Adipocyte (in vitro differentiated cells): Measurements from ENCODE around the gene CDC42BPB.

Experiments
- DNase-seq: peaks from one replicate; pipeline ENCODE4 v3.0.0-alpha.2; 2015; ENCODE audit warnings: low read depth
- H3K27me3 ChIP-seq: replicated peaks from 2 replicates; pipeline ENCODE4 v1.7.0; 2013; ENCODE audit warnings: mild to moderate bottlenecking, low read length, moderate library complexity; ENCODE audit not compliant: control insufficient read depth, insufficient read depth
- H3K36me3 ChIP-seq: 2 replicates; pipeline ENCODE4 v1.7.0; 2013; ENCODE audit warnings: low read length, mild to moderate bottlenecking, moderate library complexity; ENCODE audit not compliant: control insufficient read depth, insufficient read depth, severe bottlenecking
- H3K4me1 ChIP-seq: 2 replicates; pipeline ENCODE4 v1.7.0; 2013; ENCODE audit warnings: mild to moderate bottlenecking, low read length, moderate library complexity; ENCODE audit not compliant: control insufficient read depth, insufficient read depth
- H3K4me3 ChIP-seq: 2 replicates; pipeline ENCODE4 v1.7.0; 2013; ENCODE audit warnings: mild to moderate bottlenecking, low read length, moderate library complexity
- H3K9ac ChIP-seq: 2 replicates; pipeline ENCODE4 v1.7.0; 2013; ENCODE audit warnings: mild to moderate bottlenecking, low read length, moderate library complexity
- H3K9me3 ChIP-seq: 2 replicates; pipeline ENCODE4 v1.7.0; 2013; ENCODE audit warnings: mild to moderate bottlenecking, low read length, moderate library complexity; ENCODE audit not compliant: control insufficient read depth

Gene CDC42BPB

DNA sequence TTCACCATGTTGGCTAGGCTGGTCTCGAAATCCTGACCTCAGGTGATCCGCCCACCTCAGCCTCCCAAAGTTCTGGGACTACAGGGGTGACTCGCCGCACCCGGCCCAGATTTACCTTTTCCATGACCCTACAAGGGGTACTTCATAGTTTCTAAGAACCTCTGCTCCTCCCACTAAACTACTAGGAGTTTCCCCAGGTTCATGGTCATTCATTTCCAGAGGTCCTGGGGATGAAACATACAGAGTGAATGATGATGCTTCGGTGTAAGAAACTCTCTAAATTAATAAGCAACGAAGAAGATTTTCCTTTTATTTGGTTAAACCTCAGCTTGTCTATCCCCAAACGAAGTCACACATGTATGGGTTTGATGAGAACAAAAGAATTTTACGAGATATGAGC is 77.9 kb downstream of the CDC42BPB start:
- H3K9me3 ChIP-seq: no peaks in the 10 kb centered on the region
- no peaks in the 10 kb centered on the region for H3K27me3 ChIP-seq
- peaks cover 11% of the 10 kb centered on the region for H3K4me1 ChIP-seq
- H3K9ac ChIP-seq: no peak overlapping the region
- H3K36me3 ChIP-seq: peaks cover 83% of the 10 kb centered on the region
- H3K4me3 ChIP-seq: no peak overlapping the region
- no peak for DNase-seq

- H3K27me3 ChIP-seq: no peaks in the 10 kb centered on the region
- peaks cover 85% of the 10 kb centered on the region for H3K36me3 ChIP-seq
- H3K9ac ChIP-seq: no peak overlapping the region
- H3K9me3 ChIP-seq: no peaks in the 10 kb centered on the region
- no peak overlapping the region for H3K4me3 ChIP-seq
- DNase-seq: no peak
- H3K4me1 ChIP-seq: peaks cover 11% of the 10 kb centered on the region
These were observed 79.9 kb downstream of the CDC42BPB start for GRCh38 chr14:102977475-102977874.

- no peak overlapping the region for H3K9ac ChIP-seq
- H3K4me3 ChIP-seq: no peak overlapping the region
- H3K4me1 ChIP-seq: peaks cover 7% of the 10 kb centered on the region
- DNase-seq: no peak
- peaks cover 89% of the 10 kb centered on the region for H3K36me3 ChIP-seq
- no peaks in the 10 kb centered on the region for H3K9me3 ChIP-seq
- no peaks in the 10 kb centered on the region for H3K27me3 ChIP-seq
These were observed 81.7 kb downstream of the CDC42BPB start for GRCh38 chr14:102975662-102976061.

GRCh38 chr14:102973706-102974285 is 83.6 kb downstream of the CDC42BPB start:
- H3K36me3 ChIP-seq: peaks cover 93% of the 10 kb centered on the region
- no peak for DNase-seq

DNA sequence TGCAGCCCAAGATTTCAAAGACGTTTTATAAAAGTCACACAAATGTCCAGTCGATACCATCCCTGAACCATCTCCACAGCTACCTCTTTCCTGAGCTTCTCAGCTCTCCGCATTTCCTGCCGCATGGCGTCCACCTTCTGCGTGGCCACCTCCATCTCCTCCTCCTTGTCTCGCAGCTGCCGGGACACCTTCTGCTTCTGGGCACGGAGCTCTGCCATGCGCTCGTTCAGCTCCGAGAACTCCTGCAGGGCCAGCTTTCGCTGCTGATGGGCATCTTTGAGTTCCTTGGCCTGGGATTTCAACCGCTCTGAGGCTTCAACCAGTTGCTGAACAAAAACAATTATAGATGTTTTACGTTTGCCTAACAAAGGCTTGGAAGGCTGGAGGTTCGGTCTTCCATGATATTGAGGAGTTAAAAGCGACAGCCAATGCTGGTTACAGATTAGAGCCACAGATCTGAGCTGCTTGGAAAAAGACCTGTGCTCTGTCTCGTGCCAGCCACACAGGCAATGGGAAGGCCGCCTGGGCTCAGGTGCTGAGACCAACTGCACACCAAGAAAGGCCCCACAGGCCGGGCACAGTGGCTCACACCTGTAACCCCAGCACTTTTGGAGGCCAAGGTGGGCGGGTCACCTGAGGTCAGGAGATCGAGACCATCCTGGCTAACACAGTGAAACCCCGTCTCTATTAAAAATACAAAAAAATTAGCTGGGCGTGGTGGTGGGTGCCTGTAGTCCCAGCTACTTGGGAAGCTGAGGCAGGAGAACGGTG is 85.3 kb downstream of the CDC42BPB start:
- H3K4me3 ChIP-seq: no peak overlapping the region
- no peak for DNase-seq
- no peaks in the 10 kb centered on the region for H3K9me3 ChIP-seq
- no peaks in the 10 kb centered on the region for H3K27me3 ChIP-seq
- H3K4me1 ChIP-seq: no peaks in the 10 kb centered on the region
- peaks cover 94% of the 10 kb centered on the region for H3K36me3 ChIP-seq
- no peak overlapping the region for H3K9ac ChIP-seq

More at GRCh38 chr14:102973706-102974285, 83.6 kb downstream of the CDC42BPB start:
- Histone ChIP-seq H3K27me3 (no peaks in the 10 kb centered on the region), H3K4me3 (no peak overlapping the region), H3K9me3 (no peaks in the 10 kb centered on the region), H3K9ac (no peak overlapping the region), H3K4me1 (no peaks in the 10 kb centered on the region)

DNA sequence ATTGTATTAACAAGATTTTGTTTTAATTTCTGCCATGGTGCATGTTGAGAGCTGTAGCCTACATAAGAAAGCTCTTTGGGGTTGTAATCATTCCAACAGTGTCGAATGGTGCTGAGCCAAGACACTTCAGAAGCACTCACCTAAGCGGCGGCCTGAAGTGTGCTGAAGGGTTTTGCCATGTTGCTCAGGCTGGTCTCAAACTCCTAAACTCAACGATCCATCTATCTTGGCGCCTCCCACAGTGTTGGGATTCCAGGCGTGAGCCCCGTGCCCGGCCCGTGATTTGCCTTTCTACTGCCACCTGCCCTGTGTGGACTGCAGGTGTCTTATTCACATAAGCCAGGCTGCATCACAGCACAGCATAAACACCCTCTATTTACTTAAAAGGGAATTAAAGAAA is 86.0 kb downstream of the CDC42BPB start:
- no peaks in the 10 kb centered on the region for H3K4me1 ChIP-seq
- peaks cover 95% of the 10 kb centered on the region for H3K36me3 ChIP-seq
- no peak for DNase-seq

DNA sequence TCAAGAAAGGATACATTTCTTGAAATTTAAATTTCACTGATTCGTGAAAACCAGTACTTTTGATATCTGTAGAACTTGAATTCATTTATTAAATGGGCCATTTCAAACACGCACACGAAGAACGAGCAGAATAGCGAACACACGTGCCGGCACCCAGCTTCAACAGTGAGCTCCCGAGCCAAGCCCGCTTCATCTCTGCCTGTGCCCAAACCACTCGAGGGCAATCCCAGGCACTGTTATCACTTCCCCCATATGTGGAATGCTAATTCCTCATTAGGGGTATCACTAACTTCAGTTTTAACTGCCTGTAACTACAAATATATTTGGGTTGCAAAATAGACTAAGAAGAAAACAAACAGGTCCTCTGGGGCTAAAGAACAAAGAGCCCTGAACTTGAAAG is 86.9 kb downstream of the CDC42BPB start:
- Histone ChIP-seq H3K36me3 (peaks cover 95% of the 10 kb centered on the region), H3K27me3 (no peaks in the 10 kb centered on the region)

More for the DNA sequence above, 86.0 kb downstream of the CDC42BPB start:
- H3K9ac ChIP-seq: no peak overlapping the region
- H3K27me3 ChIP-seq: no peaks in the 10 kb centered on the region
- no peaks in the 10 kb centered on the region for H3K9me3 ChIP-seq
- no peak overlapping the region for H3K4me3 ChIP-seq

GRCh38 chr14:102969901-102970300 is 87.4 kb downstream of the CDC42BPB start:
- Histone ChIP-seq H3K4me3 (no peak overlapping the region), H3K4me1 (no peaks in the 10 kb centered on the region), H3K9ac (no peak overlapping the region), H3K27me3 (no peaks in the 10 kb centered on the region), H3K9me3 (no peaks in the 10 kb centered on the region), H3K36me3 (peaks cover 96% of the 10 kb centered on the region)
- no peak for DNase-seq

More for the DNA sequence above, 86.9 kb downstream of the CDC42BPB start:
- no peak overlapping the region for H3K9ac ChIP-seq
- H3K9me3 ChIP-seq: no peaks in the 10 kb centered on the region
- no peaks in the 10 kb centered on the region for H3K4me1 ChIP-seq
- no peak for DNase-seq
- no peak overlapping the region for H3K4me3 ChIP-seq

DNA sequence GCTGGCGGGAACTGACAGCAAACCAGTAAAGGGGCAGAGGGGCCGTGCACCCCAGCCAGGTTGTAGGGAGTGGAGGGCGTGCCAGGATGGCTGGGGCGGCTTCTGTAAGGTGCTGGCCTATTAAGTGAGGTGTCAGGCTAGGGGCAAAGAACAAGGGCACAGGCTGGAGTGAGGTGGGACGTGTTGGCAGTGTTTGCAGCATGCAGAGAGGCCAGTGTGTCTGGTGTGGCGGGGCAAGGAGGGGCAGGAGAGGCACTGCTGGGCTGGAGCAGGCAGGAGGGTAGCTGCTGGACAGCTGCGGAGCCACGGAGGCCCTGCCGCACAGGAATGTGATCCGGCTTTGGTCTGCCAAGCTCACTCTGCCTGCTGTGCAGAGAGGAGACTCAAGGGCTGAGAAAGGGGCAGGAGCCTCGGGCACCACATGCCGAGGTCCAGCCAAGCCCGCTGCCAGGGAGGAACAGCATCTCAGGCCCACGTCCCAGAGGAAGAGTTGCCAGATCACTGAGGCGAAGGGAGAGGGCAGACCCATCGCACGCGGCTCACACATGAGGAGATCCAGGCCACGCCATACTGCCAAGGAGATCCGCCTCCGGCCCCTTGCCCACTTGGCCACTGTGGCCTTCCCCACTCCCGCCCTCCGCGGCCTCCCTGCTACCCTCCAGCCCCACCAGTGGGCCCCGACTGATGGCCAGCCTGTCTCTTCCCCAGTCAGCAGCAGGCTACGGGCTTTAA is 88.1 kb downstream of the CDC42BPB start:
- no peaks in the 10 kb centered on the region for H3K27me3 ChIP-seq
- H3K9me3 ChIP-seq: no peaks in the 10 kb centered on the region
- no peak overlapping the region for H3K9ac ChIP-seq
- no peak for DNase-seq
- no peaks in the 10 kb centered on the region for H3K4me1 ChIP-seq
- H3K4me3 ChIP-seq: no peak overlapping the region
- H3K36me3 ChIP-seq: peaks cover 96% of the 10 kb centered on the region

GRCh38 chr14:102968306-102968705 is 89.0 kb downstream of the CDC42BPB start:
- no peak for DNase-seq
- Histone ChIP-seq H3K9me3 (no peaks in the 10 kb centered on the region), H3K4me1 (no peaks in the 10 kb centered on the region), H3K27me3 (no peaks in the 10 kb centered on the region), H3K9ac (no peak overlapping the region), H3K4me3 (no peak overlapping the region), H3K36me3 (peaks cover 96% of the 10 kb centered on the region)

DNA sequence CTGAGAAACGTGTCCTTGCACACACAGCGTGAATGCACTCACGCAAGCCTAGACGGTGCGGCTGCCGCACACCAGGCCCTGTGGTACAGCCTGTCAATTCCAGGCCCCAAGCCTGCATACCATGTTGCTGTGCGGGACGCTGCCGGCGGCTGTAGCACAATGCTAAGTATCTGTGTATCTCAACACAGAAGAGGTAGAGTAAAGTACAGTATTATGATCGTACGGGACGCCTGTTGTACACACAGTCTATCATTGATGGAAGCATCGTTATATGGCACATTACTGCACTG is 89.9 kb downstream of the CDC42BPB start:
- H3K36me3 ChIP-seq: peaks cover 97% of the 10 kb centered on the region
- no peaks in the 10 kb centered on the region for H3K4me1 ChIP-seq
- no peaks in the 10 kb centered on the region for H3K9me3 ChIP-seq
- H3K27me3 ChIP-seq: no peaks in the 10 kb centered on the region
- no peak overlapping the region for H3K4me3 ChIP-seq
- no peak for DNase-seq
- no peak overlapping the region for H3K9ac ChIP-seq
